Gastrocnemius medialis (tissue), 4 donors: ENCODE measurements around the gene SLC44A1. TPM values are rescaled to one million over a fixed set of nuclear protein-coding genes. Genes with fewer than 3 reads are reported as not detected.
A peak's percentile ranks its signal among the peaks of the same experiment; 100 is the strongest.

ENCODE experiments used
- ATAC-seq, 2 donors: fragments of 150-250 bp; one replicate each; pipeline ENCODE4 v1.9.1; 2016
- DNase-seq, 2 donors: peaks; one replicate each; pipeline ENCODE4 v3.0.0-alpha.2; 2019
- H3K27ac ChIP-seq, 4 donors: fragments of 200-600 bp; sonication (generic); 1 replicate in 1 of 4; 2 replicates in 3 of 4; pipeline ENCODE4 v1.5.1; 2016 to 2018; ENCODE audit warnings: mild to moderate bottlenecking in 2 of 4, moderate library complexity in 1 of 4
- H3K27me3 ChIP-seq, 3 donors: fragments of 200-600 bp; sonication (generic) in 2 of 3; 1 replicate in 1 of 3; 2 replicates in 2 of 3; pipeline versions ENCODE4 v1.5.1 to v1.6.0; 2016 to 2019; ENCODE audit warnings: mild to moderate bottlenecking in 1 of 3, moderate library complexity in 1 of 3
- H3K36me3 ChIP-seq, 2 donors: fragments of 200-600 bp; sonication (generic) in 1 of 2; one replicate each; pipeline ENCODE4 v1.5.1; 2017 to 2018
- H3K4me1 ChIP-seq, 2 donors: fragments of 200-600 bp; sonication (generic) in 1 of 2; one replicate each; pipeline ENCODE4 v1.5.1; 2016 to 2017; ENCODE audit warnings: mild to moderate bottlenecking in 2 of 2
- H3K4me3 ChIP-seq, 4 donors: fragments of 200-600 bp; sonication (generic) in 3 of 4; 1 replicate in 1 of 4; 2 replicates in 3 of 4; pipeline ENCODE4 v1.5.1; 2016 to 2019; ENCODE audit warnings: mild to moderate bottlenecking in 2 of 4
- H3K9me3 ChIP-seq, 3 donors: fragments of 200-600 bp; sonication (generic) in 2 of 3; 1 replicate in 1 of 3; 2 replicates in 2 of 3; pipeline ENCODE4 v1.5.1; 2016 to 2019
- POLR2A ChIP-seq, 2 donors: fragments of 450-650 bp; IDR thresholded peaks; one replicate each; pipeline ENCODE4 v1.6.1; 2017; ENCODE audit warnings: antibody characterized with exemption in 2 of 2, mild to moderate bottlenecking in 2 of 2, moderate library complexity in 2 of 2
- in situ Hi-C, 4 donors: fragments of 200-750 bp; cut with MboI; loops; one replicate each; pipeline versions ENCODE4 v1.15.0 to v1.8.0; 2017; ENCODE audit warnings: low sequenced_read_pairs in 4 of 4
- intact Hi-C: fragments of 100-400 bp; cut with DNase I; formaldehyde crosslinking; loops from one replicate; pipeline ENCODE4 v1.15.1; 2023; ENCODE audit warnings: low total_unique reads
- total RNA-seq, 4 donors: library from RNA; depleted of rRNA; stranded (reverse); fragments of >200 nt; gene quantifications; one replicate each; pipeline versions ENCODE4 v1.1.0 to v1.2.3, GENCODE V29; 2016
- TF ChIP-seq, protein P1 (sequence below), 5 experiments: fragments of 450-650 bp in 3 of 5; fragments of 200-600 bp in 2 of 5; sonication (generic) in 2 of 5; IDR thresholded peaks in 4 of 5; conservative IDR thresholded peaks in 1 of 5; 1 replicate in 4 of 5; 2 replicates in 1 of 5; pipeline ENCODE4 v1.5.1; 2016 to 2019; ENCODE audit warnings: antibody characterized with exemption in 5 of 5, mild to moderate bottlenecking in 3 of 5, moderate library complexity in 3 of 5

The SLC44A1 gene
- total RNA-seq, 4 donors from 2014 or later, result 5.4 to 15.9 (median 11.3) TPM

GRCh38 chr9:105449081-105449480 lies 204.6 kb downstream of the SLC44A1 start:
- Histone ChIP-seq H3K4me3 (peak overlapping the region; percentile 70 to 94 (median 74)), H3K27ac (peak overlapping the region; percentile 93 to 96 (median 95)), H3K36me3 (no peaks in the 10 kb centered on the region), H3K4me1 (peaks cover 42 to 51% of the 10 kb centered on the region in 2 donors), H3K27me3 (no peaks in the 10 kb centered on the region), H3K9me3 (no peaks in the 10 kb centered on the region)
- no peak for DNase-seq
- ATAC-seq, result no peak
- in situ Hi-C loops (loop anchor here in 2 of 4 donors (25.0 kb wide), 2 partner anchors 238 to 263 kb away; partner anchors contain the start of gene TMEM38B (in 1 of the 2)), intact Hi-C loops (loop anchor here (10.0 kb wide), 2 partner anchors 106 to 454 kb away; partner anchors contain the start of gene FKTN)
- TF ChIP-seq, protein P1, sequence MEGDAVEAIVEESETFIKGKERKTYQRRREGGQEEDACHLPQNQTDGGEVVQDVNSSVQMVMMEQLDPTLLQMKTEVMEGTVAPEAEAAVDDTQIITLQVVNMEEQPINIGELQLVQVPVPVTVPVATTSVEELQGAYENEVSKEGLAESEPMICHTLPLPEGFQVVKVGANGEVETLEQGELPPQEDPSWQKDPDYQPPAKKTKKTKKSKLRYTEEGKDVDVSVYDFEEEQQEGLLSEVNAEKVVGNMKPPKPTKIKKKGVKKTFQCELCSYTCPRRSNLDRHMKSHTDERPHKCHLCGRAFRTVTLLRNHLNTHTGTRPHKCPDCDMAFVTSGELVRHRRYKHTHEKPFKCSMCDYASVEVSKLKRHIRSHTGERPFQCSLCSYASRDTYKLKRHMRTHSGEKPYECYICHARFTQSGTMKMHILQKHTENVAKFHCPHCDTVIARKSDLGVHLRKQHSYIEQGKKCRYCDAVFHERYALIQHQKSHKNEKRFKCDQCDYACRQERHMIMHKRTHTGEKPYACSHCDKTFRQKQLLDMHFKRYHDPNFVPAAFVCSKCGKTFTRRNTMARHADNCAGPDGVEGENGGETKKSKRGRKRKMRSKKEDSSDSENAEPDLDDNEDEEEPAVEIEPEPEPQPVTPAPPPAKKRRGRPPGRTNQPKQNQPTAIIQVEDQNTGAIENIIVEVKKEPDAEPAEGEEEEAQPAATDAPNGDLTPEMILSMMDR (IDR thresholded peaks at IDR 0.05 in 4 of 5, conservative IDR thresholded peaks at IDR 0.05 in 1 of 5), result no peak
- no peak for TF ChIP-seq POLR2A (IDR thresholded peaks at IDR 0.05)

DNA sequence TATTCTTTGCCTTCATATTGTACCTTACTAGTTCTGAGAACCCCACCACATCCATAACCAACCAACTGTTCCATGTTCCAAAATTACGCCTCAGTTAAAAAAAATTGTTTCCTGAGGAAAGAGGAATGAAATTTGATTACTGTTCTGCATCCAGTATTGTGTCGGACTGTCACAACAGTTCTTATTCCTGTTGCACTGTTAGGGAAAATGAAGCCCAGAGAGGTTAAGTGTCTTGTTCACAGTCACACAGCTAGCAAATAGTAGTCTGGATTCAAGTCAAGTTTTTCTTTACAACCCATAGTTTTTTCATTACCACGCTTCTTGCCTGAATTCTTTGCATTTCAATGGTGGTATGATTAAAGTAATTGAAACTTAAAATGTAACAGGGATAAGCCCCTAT lies 207.7 kb downstream of the SLC44A1 start:
- no peak for ATAC-seq
- Histone ChIP-seq H3K4me3 (no peak overlapping the region), H3K27me3 (no peaks in the 10 kb centered on the region), H3K4me1 (peaks cover 35 to 40% of the 10 kb centered on the region in 2 donors), H3K9me3 (no peaks in the 10 kb centered on the region), H3K27ac (no peak overlapping the region), H3K36me3 (no peaks in the 10 kb centered on the region)
- TF ChIP-seq, protein P1 (IDR thresholded peaks at IDR 0.05 in 4 of 5, conservative IDR thresholded peaks at IDR 0.05 in 1 of 5), result no peak
- no peak for TF ChIP-seq POLR2A (IDR thresholded peaks at IDR 0.05)
- DNase-seq, result no peak
- intact Hi-C loops, result no loop called here
- in situ Hi-C loops, result loop anchor here in 1 of 4 donors (25.0 kb wide), 2 partner anchors 110 to 235 kb away; partner anchors contain the start of genes FKTN and TMEM38B

DNA sequence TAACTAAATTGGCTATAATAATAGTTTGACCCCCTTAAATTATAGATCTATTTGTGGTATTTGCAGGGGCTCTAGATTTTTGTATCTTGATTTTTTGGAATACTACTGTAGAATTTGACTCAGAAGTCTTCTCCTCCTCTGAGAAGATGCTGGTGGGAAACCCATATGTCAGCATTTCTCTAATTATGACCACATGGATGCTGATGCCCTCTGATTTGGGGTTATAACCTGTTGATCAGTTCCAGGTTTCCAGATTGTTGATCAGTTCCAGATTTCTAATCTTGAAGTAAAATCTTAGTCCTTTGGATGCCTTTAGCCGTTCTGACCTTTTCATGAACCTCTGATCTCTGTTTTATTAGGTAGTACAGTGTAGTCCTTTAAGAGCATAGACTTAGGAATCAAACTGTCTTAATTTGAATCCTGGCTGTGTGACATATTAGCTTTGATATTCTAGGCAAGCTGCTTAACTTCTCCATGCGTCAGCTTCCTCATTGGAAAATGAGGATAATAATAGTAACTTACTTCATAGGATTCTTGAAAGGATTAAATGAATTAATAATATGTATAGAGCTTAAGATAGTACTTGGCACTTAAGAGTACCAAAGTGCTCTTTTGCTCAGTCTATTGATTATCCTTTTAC lies 211.5 kb downstream of the SLC44A1 start:
- Histone ChIP-seq H3K4me1 (peaks cover 35 to 43% of the 10 kb centered on the region in 2 donors), H3K27ac (peak overlapping the region; percentile 83 to 88 (median 86)), H3K4me3 (no peak overlapping the region), H3K9me3 (no peaks in the 10 kb centered on the region), H3K27me3 (no peaks in the 10 kb centered on the region), H3K36me3 (no peaks in the 10 kb centered on the region)
- DNase-seq, result no peak
- TF ChIP-seq, protein P1 (IDR thresholded peaks at IDR 0.05 in 4 of 5, conservative IDR thresholded peaks at IDR 0.05 in 1 of 5), result no peak
- no peak for TF ChIP-seq POLR2A (IDR thresholded peaks at IDR 0.05)
- intact Hi-C loops, result no loop called here
- no peak for ATAC-seq
- in situ Hi-C loops, result loop anchor here in 1 of 4 donors (25.0 kb wide), 2 partner anchors 106 to 231 kb away; partner anchors contain the start of genes FKTN and TMEM38B

DNA sequence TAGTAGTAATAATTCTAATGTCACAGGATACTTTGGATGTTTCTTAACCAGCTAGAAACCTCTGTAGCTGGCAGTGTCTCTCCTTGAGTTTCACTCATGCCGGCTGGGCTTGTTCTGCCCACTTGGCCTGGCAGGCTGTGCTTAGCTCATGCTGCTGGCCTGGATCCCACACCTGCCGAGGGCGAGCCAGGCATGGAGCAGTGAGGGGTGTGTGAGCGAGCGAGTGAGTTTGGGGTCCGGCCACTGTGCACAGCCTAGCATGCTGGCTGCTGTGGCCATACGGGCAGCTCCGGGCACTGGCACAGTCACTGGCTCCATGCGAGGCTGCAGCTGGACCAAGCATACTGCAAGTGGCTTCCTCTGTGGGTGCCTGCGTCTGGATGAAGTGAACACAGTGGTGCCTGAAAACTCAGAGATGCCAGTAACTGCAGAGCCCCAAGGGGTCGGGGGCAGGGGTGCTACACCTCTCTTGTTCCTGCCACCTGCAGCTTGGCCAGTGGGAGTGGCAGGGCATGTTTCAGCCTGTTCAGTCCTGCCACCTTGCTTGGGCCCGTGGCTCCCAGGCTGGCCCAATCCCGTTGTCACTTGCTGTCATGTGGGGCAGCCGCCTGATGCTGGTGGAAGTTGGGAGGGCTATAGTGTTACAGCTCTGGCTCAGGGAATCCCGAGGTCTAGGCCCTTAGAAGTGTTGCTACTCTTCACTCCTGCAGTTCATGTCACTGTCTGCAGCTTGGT lies 213.3 kb downstream of the SLC44A1 start:
- H3K4me3 ChIP-seq, result peak overlapping the region; percentile 50 to 55 (median 52)
- peak; percentile 88 to 89 for ATAC-seq

More for the DNA sequence above, 213.3 kb downstream of the SLC44A1 start:
- Histone ChIP-seq H3K27ac (peak overlapping the region; percentile 83 to 88 (median 86)), H3K9me3 (no peaks in the 10 kb centered on the region), H3K36me3 (no peaks in the 10 kb centered on the region), H3K27me3 (no peaks in the 10 kb centered on the region), H3K4me1 (peaks cover 35 to 43% of the 10 kb centered on the region in 2 donors)
- intact Hi-C loops (no loop called here), in situ Hi-C loops (loop anchor here in 1 of 4 donors (25.0 kb wide), 2 partner anchors 105 to 230 kb away; partner anchors contain the start of genes FKTN and TMEM38B)
- peak; percentile 62 to 88 for DNase-seq
- TF ChIP-seq, protein P1 (IDR thresholded peaks at IDR 0.05 in 4 of 5, conservative IDR thresholded peaks at IDR 0.05 in 1 of 5), result no peak
- TF ChIP-seq POLR2A (IDR thresholded peaks at IDR 0.05), result peak in 1 of 2 donors; percentile 51
